ENCODE data around the gene KCNAB2.
"Not testable (repeated sequence)": the region's sequence is repeated elsewhere in the genome, so short reads cannot be mapped to it uniquely, and the experiment has no call there.

The KCNAB2 gene

DNA sequence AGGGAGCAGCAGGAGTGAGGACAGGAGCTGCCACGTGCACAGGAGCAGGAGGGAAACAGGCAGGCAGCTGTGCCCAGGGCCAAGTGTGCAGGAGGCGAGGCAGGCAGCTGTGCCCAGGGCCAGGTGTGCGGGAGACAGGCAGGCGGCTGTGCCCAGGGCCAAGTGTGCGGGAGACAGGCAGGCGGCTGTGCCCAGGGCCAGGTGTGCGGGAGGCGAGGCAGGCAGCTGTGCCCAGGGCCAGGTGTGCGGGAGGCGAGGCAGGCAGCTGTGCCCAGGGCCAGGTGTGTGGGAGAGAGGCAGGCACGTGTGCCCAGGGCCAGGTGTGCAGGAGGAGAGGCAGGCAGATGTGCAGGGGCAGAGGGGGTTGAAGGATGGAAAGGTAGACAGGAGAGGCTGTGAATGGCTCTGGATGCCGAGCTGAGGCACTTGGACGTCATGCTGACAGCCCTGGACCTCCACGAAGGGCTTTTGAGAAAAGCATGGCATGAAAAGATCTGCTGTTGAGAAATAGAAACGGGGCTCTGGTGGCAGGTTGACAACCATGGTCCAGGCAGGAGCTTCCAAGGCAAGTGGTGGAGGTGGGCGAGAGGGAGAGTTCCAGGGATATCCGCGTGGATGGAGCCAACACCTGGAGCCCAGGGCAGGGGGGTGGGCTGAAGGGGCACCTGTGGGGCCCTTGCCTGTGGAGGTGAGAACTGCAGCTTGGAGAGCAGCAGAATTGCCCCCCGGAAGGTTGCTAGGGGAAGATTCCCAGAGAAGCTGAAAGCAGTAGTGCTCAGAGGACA is 34.3 kb upstream of the KCNAB2 start:
- no peak for DNase-seq

DNA sequence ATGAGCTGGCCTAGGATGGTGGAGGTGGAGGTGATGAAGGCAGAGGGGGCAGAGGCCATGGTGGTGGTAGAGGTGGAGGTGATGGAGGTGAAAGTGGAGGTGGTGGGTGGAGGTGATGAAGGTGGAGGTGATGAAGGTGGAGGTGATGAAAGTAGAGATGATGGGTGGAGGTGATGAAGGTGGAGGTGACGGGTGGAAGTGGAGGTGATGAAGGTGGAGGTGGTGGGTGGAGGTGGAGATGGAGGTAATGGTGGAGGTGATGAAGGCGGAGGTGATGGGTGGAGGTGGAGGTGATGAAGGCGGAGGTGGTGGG is 33.8 kb upstream of the KCNAB2 start:
- no peak for DNase-seq

DNA sequence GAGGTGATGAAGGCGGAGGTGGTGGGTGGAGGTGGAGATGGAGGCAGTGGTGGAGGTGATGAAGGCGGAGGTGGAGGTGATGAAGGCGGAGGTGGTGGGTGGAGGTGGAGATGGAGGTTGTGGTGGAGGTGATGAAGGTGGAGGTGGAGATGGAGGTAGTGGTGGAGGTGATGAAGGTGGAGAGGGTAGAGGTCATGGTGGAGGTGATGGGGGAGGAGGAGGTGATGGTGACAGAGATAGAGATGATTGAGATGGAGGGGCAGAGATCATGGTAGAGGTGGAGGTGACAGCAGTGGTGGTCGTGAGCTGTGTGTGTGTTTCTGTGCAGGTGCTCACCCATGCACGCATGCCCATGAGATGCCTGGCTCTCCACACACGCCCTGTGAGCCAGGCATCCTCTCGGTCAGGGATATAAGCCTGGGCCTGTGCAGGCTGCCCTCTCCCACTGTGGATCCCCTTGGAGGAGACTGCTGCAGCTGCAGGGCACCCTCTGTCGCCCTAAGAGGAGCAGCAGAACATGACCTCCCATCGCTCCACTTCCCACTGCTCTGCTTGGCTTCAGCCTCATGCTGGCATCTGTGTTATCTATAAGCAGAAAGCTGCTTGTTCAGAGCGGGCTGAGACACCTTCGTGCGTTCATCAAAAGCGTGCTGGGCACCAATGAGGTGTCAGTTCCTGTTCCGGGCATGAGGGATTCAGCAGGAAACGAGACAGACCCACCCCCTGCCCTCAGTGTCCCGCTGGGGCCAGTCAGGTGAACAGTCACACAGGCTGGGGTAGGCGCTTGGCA is 33.0 kb upstream of the KCNAB2 start:
- DNase-seq, result no peak

DNA sequence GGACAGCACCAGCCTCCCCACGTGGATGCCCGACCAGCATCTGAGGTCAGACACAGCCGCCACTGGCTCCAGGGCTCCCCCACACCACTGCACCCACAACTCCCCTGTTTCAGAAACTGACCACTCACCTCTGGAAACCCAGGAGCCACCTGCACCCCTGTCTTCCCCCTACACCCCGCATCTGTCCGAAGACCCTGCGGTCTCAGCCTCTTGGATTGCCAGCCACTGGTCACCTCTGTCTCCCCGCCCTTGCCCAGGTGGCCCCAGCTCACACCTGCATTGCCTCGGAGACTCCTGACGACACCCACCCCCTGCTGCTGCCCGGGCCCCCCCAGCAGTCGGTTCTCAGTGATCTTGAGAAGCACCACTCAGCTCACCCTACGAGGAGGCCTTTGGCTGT is 32.2 kb upstream of the KCNAB2 start:
- DNase-seq, result no peak

DNA sequence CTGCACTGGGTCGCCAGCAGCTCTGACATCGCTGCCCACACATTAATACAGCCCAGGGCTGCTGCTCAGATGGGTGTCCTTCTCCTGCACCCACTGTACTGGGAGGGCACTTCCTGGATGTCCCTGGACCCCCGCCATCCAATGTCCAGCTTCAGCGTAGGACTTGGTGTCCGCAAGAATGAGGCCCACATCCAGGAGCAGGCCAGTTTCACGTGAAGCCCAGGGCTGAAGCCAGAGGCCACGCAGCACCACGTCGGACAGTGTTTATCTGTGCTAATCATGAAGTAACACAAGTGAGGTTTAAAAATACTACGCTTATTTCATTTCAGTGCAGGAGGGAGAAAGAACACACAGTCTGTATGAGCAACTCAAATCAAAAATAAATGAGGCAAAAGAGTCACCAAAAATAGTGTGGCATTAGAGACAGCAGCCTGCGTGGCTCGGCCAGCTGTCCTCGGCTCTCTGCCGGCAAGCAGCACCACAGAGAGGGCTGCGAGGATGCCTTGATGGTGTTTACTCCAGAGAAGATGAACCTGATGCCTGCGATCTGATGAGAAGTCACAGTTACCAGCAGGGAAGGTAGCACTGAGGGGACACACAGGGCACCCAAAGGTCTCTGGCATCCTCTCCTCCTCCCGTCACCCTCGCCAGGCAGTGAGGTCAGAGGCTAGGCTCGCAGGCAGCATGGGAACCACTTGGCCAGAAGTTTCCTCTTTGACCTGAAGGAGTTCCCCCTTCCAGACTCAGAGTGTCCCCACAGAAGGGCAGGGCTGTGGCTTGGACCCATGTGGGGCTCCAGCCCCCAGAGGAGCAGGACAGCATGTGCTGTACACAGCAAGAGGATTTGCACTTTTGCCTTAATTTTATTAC is 31.3 kb upstream of the KCNAB2 start:
- DNase-seq, result no peak

DNA sequence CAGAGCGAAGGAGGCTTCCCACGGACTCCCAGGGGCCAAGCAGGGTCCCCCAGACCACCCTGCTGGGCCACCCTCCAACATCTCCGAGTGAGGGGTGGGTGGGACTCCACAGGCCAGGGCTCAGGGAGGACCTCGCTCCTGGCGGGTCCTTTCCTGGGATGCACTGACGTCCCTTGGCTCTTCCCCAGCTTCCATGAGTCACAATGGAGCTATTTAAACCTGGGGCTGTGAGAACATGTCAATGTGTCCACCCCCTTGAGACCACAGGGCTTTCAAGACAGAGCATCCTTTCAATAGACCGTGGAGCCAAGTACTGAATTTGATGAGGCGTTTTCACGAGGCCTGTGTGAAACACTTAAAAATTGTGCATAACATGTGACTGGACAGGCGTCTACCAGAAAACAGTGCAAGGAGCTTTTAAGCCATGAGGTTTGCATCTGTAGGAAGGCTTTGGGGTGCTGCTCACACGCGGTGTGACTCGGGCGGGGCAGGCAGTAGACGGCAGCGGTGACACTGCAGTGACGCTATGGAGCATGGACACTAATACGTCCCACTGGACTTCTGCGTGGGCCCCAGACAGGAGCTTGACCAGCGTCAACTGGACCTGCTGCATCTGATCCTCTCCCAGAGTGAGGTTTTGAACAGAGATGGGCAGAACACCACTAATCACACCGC is 29.4 kb upstream of the KCNAB2 start:
- DNase-seq, result no peak

DNA sequence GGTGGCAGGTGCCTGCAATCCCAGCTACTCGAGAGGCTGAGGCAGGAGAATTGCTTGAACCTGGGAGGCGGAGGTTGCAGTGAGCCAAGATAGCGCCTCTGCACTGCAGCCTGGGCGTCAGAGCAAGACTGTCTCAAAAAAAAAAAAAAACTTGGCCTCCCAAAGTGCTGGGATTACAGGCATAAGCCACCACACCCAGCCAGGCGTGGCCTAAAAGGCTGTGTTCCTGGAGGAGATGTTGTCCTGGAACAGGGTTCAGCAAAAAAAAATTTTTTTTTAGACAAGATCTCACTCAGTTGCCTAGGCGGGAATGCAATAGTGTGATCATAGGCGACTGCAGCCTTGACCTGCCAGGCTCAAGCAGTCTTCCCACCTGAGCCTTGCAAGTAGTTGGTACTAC is 28.0 kb upstream of the KCNAB2 start:
- not testable (repeated sequence) for DNase-seq

DNA sequence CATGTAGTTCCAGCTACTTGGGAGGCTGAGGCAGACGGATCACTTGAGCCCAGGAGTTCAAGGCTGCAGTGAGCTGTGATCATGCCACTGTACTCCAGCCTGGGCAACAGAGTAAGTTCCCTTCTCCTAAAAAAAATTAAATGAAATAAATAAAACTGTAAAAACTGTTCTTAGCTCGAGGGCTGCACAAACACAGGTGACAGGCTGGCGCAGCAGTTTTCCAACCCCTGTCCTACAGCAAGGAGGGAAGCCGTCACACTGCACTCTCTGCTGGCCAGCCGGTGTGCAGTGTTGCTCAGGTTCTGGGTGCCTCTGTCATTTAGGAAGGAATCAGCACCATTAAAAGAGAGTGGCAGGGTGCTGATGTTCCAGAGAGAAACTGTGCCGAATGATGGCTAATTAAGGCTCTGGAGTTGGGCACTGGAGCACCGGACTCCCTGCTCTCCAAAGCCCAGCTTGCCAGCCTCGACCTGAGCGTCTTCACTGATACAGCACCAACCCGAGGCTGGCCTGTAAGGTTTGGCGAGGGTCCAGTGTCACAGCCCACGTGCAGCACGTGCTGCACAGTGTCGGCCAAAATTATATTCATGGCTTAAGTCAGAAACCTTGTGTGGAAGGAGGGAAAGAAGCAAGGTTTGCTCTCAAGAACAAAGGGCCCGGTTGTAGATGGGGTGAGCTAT is 26.4 kb upstream of the KCNAB2 start:
- no peak for DNase-seq

DNA sequence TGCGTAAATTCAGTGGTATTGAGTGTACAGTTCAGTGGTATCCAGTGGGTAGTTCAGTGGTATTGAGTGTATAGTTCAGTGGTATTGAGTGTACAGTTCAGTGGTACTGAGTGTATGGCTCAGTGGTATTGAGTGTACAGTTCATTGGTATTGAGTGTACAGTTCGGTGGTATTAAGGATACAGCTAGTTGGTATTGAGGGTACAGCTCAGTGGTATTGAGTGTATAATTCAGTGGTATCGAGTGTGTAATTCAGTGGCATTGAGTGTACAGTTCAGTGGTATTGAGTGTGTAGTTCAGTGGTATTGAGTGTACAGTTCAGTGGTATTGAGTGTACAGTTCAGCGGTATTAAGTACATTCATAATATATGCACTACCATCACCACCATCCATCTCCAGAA is 23.5 kb upstream of the KCNAB2 start:
- no peak for DNase-seq

DNA sequence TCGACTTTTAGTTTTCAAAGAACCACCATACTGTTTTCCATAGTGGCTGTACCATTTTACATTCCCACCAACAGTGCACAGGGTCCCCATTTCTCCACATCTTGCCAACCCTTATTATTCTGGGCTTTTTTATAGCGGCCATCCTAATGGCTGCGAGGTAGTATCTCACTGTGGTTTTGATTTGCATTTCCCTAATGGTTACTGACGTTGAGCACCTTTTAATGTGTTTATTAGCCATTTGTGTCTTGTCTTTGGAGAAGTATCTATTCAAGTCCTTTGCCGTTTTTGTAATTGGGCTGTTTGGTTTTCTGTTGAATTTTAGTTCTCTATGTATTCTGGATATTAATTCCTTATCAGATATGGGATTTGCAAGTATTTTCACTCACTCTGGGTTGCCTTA is 22.3 kb upstream of the KCNAB2 start:
- no peak for DNase-seq

DNA sequence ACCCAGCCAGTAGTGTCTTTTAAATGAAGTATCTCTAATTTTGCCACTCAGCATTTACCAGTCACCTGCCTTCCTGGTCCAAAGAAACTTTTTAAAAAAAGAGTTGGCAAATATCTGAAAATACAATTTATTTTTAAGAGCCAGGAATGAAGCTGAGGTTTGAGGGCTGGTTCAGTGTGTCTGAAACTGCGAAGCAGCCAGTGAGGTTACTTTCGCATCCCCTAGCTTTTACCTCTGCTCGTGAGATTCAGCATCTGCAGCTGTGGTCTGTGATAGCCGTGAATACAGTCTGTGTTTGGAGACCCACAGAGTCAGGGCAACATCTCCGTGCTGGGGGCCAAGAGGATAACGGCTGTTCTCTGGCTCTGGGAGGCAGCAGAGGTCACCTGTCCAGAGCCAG is 21.3 kb upstream of the KCNAB2 start:
- DNase-seq, result no peak

DNA sequence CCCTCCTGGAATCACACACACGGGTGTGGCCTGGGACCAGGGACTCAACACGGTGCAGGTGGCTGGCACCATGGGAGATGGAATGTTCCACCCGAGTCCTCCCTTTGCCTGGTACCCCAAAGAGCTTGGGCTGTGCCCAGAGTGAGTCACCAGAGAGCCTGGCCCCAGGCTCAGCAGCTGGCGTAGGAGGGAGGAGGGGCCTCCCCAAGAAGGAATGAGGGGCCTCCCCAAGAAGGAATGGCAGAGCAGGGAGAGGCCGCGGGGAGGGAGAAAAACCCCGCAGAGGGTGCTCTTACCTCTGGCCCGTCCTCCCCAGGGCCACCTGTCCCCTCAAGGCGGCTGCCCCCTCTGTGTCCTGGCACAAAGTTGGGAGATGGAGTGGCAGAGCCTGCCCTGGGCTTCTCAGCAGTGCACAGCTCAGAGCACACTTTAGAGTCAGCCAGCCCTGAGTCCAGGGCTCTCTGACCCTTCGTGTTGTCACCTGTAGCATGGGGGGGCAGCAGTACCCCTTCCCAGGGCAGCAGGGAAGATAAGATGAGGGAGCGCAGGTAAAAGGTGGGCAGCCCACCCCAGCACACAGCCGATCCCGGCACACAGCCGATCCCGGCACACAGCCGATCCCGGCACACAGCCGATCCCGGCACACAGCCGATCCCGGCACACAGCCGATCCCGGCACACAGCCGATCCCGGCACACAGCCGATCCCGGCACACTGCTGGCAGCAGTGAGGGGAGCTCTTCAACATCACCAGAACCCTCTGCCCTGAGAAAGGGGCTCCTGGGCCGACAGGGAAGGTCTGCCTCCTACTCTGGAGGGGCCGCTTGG is 20.2 kb upstream of the KCNAB2 start:
- no peak for DNase-seq

DNA sequence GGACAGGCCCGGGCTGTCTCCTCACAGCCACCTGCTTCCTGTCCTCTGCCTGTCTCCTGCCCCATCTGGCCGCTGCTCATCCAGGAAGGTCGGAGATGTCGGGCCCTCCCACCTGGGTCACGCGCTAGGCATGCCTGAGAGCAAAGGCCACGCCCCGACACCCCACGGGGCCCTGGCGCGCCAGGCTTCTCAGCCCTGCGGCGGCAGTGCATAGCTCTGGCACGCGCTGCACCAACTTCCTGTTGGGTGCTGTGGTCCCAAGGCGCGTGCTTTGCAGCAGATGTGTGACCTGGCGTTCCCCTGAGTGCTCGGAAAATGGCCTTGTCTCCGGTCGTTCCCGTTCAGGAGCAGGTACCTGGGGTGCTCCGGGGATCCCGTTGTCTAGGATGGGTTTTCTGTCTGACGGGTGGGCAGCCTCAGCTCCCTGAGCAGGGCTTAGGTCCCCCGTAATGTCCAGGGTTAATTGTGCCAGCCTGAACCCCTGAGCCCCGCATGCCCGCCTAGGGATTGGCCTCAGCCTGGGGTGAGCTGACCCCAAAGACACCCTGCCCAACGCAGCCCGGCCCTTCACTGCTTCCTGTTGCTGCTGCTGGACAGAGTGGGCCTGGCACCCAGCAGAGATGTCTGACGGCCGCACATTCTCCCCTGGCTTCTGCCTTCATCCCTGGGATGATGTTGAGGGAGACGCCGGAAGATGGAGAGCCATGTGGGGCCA is 19.4 kb upstream of the KCNAB2 start:
- no peak for DNase-seq

DNA sequence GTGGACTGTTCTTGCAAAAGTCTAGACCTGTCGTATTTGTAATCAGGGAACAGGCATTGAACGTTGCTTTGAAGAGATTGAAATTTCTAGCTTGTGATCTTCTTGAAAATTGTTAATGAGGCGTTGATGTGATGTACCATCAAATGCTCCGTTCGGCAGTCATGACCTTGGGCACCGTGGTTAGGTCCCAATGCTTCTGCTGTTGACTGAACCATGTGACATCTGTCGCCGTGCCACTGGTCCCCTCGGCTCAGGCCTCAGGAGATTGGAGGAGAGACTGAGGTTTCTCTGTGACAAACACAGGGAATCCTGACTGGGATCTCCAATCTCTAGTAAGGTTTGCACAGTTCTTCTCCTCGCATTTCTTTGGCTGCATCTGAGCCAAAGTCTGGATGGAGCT is 18.1 kb upstream of the KCNAB2 start:
- DNase-seq, result no peak

DNA sequence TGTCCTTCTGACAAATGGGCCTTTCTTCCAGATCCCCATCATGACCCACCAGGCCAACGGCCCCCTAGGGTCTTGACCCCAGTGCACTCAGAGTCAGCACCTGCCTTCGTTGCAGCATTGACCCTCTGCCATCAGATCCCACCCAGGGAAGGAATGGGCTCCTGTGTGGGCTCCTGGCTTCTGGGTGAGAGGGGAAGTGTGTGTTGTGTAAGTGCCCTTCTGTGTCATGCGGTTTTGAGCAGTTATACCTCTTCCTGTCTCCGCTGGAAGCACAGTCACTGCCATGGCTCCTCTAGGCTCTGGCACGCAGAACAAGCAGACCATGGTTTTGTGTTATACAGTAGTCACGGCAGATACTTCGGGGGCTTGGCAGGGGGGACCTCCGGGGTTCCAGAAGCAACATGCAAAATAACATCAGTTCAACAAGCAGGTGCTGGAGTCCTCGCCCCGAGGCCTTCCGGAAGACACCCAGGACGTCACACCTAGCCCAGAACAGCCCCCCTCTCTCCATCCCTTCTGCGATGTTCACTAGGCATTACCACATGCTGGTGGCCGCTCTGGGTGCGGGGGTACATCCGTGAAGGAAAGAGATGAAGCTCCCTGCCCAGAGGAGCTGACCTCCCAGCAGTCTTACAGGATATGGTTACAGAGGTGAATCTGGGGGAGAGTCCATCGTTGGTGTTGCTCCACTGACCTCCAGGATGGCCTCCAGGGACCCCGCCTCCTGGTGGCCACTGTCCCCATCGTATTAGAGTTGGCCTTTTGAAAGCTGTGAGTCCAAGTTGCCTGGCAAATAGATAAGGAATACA is 17.4 kb upstream of the KCNAB2 start:
- no peak for DNase-seq

DNA sequence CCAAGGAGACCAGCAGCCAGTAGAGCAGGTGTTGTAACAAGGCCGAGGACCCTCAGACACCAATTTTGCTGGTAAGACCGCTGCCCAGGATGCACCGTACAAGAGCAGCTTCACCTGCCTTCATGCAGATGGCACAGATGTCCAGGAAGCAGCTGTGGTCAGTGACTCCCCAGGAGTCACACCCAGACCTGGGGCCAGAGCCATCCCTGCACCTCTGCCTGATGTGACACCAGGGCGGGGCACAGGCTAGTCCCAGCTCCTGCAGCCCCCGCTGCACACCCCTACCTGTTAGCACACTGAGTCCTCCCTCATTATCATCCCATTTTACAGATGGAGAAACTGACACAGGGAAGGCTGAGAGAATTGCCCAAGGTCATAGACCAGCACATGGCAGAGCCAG is 16.3 kb upstream of the KCNAB2 start:
- DNase-seq, result no peak

DNA sequence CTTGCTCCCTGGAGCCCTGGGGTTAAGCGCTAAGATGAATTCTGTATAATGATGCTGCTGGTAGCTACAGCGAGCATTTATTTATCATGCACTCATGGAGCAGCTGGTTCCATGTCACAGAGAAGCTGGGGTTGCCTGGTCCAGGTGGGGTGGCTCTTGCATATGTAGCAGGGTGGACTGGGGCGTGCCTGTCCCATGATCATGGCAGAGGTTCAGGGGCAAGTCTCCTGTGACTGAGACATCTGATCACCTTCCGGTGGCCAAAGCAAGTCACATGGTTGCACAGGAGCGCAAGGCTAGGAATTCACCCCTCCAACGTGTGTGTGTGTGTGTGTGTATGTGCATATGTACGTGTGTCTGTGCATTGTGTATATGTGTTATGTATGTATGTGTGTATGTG is 15.6 kb upstream of the KCNAB2 start:
- DNase-seq, result no peak

DNA sequence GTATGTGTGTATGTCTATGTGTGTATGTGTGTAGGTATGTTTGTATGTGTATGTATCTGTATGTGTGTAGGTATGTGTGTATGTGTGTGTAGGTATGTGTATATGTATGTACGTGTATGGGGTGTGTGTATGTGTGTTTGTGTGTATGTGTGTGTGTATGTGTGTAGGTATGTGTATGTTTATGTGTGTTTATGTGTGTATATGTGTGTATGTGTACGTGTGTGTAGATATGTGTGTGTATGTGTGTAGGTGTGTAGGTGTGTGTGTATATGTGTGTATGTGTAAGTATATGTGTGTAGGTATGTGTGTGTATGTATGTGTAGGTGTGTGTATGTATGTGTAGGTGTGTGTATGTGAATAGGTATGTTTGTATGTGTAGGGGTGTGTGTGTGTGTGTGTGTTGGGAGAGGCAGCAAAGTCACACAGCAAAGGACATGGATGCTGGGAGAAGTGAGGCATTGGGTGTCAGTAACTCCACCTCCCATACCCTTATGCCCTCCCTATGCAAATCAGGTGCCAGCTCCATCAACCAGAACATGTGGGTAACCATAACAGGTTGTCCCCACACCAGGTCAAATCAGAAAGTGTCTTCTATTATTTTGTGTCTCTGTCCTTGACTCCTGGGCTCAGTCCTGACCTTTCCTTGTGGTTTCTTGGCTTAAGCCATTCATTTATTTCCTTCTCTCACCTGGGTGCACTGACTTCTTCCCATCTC is 15.0 kb upstream of the KCNAB2 start:
- no peak for DNase-seq

DNA sequence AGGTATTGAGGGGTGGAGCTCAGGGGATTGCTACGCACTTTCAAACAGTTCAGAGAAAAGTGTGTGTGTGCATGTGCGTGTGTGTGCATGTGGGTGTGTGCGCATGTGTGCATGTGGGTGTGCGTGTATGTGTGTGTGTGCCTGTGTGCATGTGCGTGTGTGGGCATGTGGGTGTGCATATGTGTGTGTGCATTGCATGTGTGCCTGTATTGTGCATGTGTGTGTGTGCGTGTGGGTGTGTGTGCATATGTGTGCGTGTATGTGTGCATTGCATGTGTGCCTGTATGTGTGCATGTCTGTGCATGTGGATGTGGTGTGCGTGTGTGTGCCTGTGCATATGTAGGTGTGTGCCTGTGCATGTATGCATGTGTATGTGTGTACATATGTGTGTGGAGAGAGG is 12.6 kb upstream of the KCNAB2 start:
- DNase-seq, result no peak
